SK-N-SH treated with all-trans-retinoic acid at 6 μM for 48 hours (cell line): ENCODE measurements around the gene DCAF6.
A peak's percentile ranks its signal among the peaks of the same experiment; 100 is the strongest.

Experiments
- ATAC-seq: fragments of 200-7000 bp; cut with Tn5 transposase; 3 replicates; pipeline ENCODE4 v1.9.1; 2020; ENCODE audit warnings: mild to moderate bottlenecking, moderate library complexity
- CSDC2 ChIP-seq: fragments of 250-450 bp; sonication (Bioruptor Pico); IDR thresholded peaks from 2 replicates; pipeline ENCODE4 v1.5.0; 2020; ENCODE audit warnings: mild to moderate bottlenecking, moderate library complexity
- CSRNP3 ChIP-seq: fragments of 250-450 bp; sonication (Bioruptor Pico); IDR thresholded peaks from 2 replicates; pipeline ENCODE4 v1.5.1; 2021; ENCODE audit warnings: mild to moderate bottlenecking, moderate library complexity
- ESRRG ChIP-seq: fragments of 250-450 bp; sonication (Bioruptor Pico); IDR thresholded peaks from 2 replicates; pipeline ENCODE4 v1.6.1; 2021; ENCODE audit warnings: mild to moderate bottlenecking
- ISL1 ChIP-seq: fragments of 250-450 bp; sonication (Bioruptor Pico); IDR thresholded peaks from 2 replicates; pipeline ENCODE4 v2.1.2; 2022; ENCODE audit warnings: mild to moderate bottlenecking, moderate library complexity
- OSR1 ChIP-seq: fragments of 250-450 bp; sonication (Bioruptor Pico); IDR thresholded peaks from 2 replicates; pipeline ENCODE4 v1.8.0; 2022; ENCODE audit warnings: moderate library complexity, mild to moderate bottlenecking, inconsistent platforms
- PPARA ChIP-seq: fragments of 250-450 bp; sonication (Bioruptor Pico); IDR thresholded peaks from 2 replicates; pipeline ENCODE4 v1.5.0; 2020; ENCODE audit warnings: mild to moderate bottlenecking, borderline replicate concordance
- RARB ChIP-seq: fragments of 250-450 bp; sonication (Bioruptor Pico); IDR thresholded peaks from 2 replicates; pipeline ENCODE4 v1.8.0; 2021; ENCODE audit warnings: mild to moderate bottlenecking, moderate library complexity
- TCF4 ChIP-seq: fragments of 250-450 bp; sonication (Bioruptor Pico); IDR thresholded peaks from 2 replicates; pipeline ENCODE4 v1.8.0; 2021; ENCODE audit warnings: mild to moderate bottlenecking, moderate library complexity, borderline replicate concordance
- TOX ChIP-seq: fragments of 250-450 bp; sonication (Bioruptor Pico); IDR thresholded peaks from 2 replicates; pipeline ENCODE4 v1.8.0; 2021; ENCODE audit warnings: mild to moderate bottlenecking, moderate library complexity, borderline replicate concordance
- TSHZ2 ChIP-seq: fragments of 250-450 bp; sonication (Bioruptor Pico); IDR thresholded peaks from 2 replicates; pipeline ENCODE4 v1.5.0; 2020; ENCODE audit warnings: mild to moderate bottlenecking, moderate library complexity
- ZC3H10 ChIP-seq: fragments of 250-450 bp; sonication (Bioruptor Pico); IDR thresholded peaks from 2 replicates; pipeline ENCODE4 v1.5.1; 2021; ENCODE audit warnings: mild to moderate bottlenecking, moderate library complexity
- ZFP3 ChIP-seq: fragments of 250-450 bp; sonication (Bioruptor Pico); IDR thresholded peaks from 2 replicates; pipeline ENCODE4 v1.5.0; 2020; ENCODE audit warnings: mild to moderate bottlenecking, moderate library complexity
- ZFP30 ChIP-seq: fragments of 450-650 bp; formaldehyde crosslinking; IDR thresholded peaks from 2 replicates; pipeline ENCODE4 v1.5.0; 2022; ENCODE audit warnings: mild to moderate bottlenecking, moderate library complexity
- ZNF565 ChIP-seq: fragments of 450-650 bp; formaldehyde crosslinking; conservative IDR thresholded peaks from 2 replicates; pipeline ENCODE4 v1.5.0; 2020; ENCODE audit warnings: low read depth, mild to moderate bottlenecking, moderate library complexity
- ZNF8 ChIP-seq: fragments of 450-650 bp; formaldehyde crosslinking; IDR thresholded peaks from 2 replicates; pipeline ENCODE4 v1.5.0; 2020; ENCODE audit warnings: mild to moderate bottlenecking, moderate library complexity
- TF ChIP-seq, protein P1 (sequence below): fragments of 250-450 bp; sonication (Bioruptor Pico); IDR thresholded peaks from 2 replicates; pipeline ENCODE4 v1.8.0; 2021; ENCODE audit warnings: low read depth, mild to moderate bottlenecking, moderate library complexity, borderline replicate concordance
- TF ChIP-seq, protein P2 (sequence below): fragments of 250-450 bp; sonication (Bioruptor Pico); IDR thresholded peaks from 2 replicates; pipeline ENCODE4 v1.5.1; 2020; ENCODE audit warnings: low read depth, mild to moderate bottlenecking, moderate library complexity

DCAF6 gene

GRCh38 chr1:168079761-168080160, 143.3 kb downstream of the DCAF6 start:
- ATAC-seq: peak; percentile 33; the same call in 2 of the 3 replicates
- TF ChIP-seq TOX (CRISPR knock-in tag) (no peak), ISL1 (no peak), ZNF565 (CRISPR knock-in tag) (no peak), ZNF8 (CRISPR knock-in tag) (no peak), CSDC2 (CRISPR knock-in tag) (no peak), TCF4 (CRISPR knock-in tag) (no peak), ZC3H10 (CRISPR knock-in tag) (no peak), PPARA (CRISPR knock-in tag) (no peak), RARB (CRISPR knock-in tag) (no peak), ZFP30 (CRISPR knock-in tag) (no peak), OSR1 (CRISPR knock-in tag) (no peak), ESRRG (no peak), TSHZ2 (CRISPR knock-in tag) (no peak), ZFP3 (no peak), CSRNP3 (CRISPR knock-in tag) (no peak)
- TF ChIP-seq, protein P1, sequence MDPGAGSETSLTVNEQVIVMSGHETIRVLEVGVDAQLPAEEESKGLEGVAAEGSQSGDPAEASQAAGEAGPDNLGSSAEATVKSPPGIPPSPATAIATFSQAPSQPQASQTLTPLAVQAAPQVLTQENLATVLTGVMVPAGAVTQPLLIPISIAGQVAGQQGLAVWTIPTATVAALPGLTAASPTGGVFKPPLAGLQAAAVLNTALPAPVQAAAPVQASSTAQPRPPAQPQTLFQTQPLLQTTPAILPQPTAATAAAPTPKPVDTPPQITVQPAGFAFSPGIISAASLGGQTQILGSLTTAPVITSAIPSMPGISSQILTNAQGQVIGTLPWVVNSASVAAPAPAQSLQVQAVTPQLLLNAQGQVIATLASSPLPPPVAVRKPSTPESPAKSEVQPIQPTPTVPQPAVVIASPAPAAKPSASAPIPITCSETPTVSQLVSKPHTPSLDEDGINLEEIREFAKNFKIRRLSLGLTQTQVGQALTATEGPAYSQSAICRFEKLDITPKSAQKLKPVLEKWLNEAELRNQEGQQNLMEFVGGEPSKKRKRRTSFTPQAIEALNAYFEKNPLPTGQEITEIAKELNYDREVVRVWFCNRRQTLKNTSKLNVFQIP (CRISPR knock-in tag): no peak
- TF ChIP-seq, protein P2, sequence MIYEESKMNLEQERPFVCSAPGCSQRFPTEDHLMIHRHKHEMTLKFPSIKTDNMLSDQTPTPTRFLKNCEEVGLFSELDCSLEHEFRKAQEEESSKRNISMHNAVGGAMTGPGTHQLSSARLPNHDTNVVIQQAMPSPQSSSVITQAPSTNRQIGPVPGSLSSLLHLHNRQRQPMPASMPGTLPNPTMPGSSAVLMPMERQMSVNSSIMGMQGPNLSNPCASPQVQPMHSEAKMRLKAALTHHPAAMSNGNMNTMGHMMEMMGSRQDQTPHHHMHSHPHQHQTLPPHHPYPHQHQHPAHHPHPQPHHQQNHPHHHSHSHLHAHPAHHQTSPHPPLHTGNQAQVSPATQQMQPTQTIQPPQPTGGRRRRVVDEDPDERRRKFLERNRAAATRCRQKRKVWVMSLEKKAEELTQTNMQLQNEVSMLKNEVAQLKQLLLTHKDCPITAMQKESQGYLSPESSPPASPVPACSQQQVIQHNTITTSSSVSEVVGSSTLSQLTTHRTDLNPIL (CRISPR knock-in tag): no peak

GRCh38 chr1:168081373-168082007, 145.0 kb downstream of the DCAF6 start:
- no peak for TF ChIP-seq PPARA (CRISPR knock-in tag)
- TF ChIP-seq, protein P2 (CRISPR knock-in tag): no peak
- no peak for TF ChIP-seq TCF4 (CRISPR knock-in tag)
- TF ChIP-seq CSRNP3 (CRISPR knock-in tag): no peak
- TF ChIP-seq ZNF565 (CRISPR knock-in tag): no peak
- no peak for TF ChIP-seq ISL1
- TF ChIP-seq CSDC2 (CRISPR knock-in tag): no peak
- no peak for TF ChIP-seq ZNF8 (CRISPR knock-in tag)
- TF ChIP-seq ZFP30 (CRISPR knock-in tag): no peak
- ATAC-seq: no peak
